Measurements from ENCODE around the gene IP6K2. TPM values are rescaled to one million over a fixed set of nuclear protein-coding genes. Genes with fewer than 3 reads are reported as not detected.

IP6K2 gene
- total and polyA plus RNA-seq, 2 experiments from 2014 or later, result 97.0 to 97.4 TPM

DNA sequence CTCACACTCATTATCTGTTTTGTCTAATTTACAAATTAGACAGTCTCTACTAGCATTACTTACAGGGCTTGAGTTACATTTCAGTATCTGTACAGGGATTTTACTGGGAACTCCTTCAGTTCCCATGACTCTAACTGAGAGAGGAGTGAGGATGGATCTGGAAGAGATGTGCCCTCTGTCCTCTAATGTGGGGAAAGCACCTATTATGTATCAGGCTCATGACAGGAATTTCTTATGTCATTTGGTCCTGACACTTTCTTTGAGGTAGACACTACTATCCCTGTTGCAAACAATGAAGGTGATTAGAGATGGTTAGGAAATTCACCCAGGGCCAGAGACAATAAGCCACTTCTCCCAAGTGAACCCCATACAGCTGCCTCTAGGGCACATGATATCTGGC lies 20.4 kb downstream of the IP6K2 start (continued):
- TF ChIP-seq, protein P1, sequence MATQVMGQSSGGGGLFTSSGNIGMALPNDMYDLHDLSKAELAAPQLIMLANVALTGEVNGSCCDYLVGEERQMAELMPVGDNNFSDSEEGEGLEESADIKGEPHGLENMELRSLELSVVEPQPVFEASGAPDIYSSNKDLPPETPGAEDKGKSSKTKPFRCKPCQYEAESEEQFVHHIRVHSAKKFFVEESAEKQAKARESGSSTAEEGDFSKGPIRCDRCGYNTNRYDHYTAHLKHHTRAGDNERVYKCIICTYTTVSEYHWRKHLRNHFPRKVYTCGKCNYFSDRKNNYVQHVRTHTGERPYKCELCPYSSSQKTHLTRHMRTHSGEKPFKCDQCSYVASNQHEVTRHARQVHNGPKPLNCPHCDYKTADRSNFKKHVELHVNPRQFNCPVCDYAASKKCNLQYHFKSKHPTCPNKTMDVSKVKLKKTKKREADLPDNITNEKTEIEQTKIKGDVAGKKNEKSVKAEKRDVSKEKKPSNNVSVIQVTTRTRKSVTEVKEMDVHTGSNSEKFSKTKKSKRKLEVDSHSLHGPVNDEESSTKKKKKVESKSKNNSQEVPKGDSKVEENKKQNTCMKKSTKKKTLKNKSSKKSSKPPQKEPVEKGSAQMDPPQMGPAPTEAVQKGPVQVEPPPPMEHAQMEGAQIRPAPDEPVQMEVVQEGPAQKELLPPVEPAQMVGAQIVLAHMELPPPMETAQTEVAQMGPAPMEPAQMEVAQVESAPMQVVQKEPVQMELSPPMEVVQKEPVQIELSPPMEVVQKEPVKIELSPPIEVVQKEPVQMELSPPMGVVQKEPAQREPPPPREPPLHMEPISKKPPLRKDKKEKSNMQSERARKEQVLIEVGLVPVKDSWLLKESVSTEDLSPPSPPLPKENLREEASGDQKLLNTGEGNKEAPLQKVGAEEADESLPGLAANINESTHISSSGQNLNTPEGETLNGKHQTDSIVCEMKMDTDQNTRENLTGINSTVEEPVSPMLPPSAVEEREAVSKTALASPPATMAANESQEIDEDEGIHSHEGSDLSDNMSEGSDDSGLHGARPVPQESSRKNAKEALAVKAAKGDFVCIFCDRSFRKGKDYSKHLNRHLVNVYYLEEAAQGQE (IDR thresholded peaks at IDR 0.05; ENCODE audit: unreplicated experiment), result no peak
- TF ChIP-seq NANOG (IDR thresholded peaks at IDR 0.05; ENCODE audit: borderline replicate concordance) (no peak), JUNB (IDR thresholded peaks at IDR 0.05; ENCODE audit: unreplicated experiment) (no peak), EZH2 (IDR thresholded peaks at IDR 0.05; ENCODE audit: low read depth, unreplicated experiment) (no peak), POLR2AphosphoS5 (IDR thresholded peaks at IDR 0.05; ENCODE audit: low read depth) (no peak), CREB1 (CRISPR knock-in tag; IDR thresholded peaks at IDR 0.05; ENCODE audit: low read depth) (no peak), EZH2phosphoT487 (IDR thresholded peaks at IDR 0.05; ENCODE audit: unreplicated experiment) (no peak), ZNF331 (CRISPR knock-in tag; IDR thresholded peaks at IDR 0.05; ENCODE audit: low read depth) (no peak), STAT1 (IDR thresholded peaks at IDR 0.05; ENCODE audit: unreplicated experiment) (no peak)

DNA sequence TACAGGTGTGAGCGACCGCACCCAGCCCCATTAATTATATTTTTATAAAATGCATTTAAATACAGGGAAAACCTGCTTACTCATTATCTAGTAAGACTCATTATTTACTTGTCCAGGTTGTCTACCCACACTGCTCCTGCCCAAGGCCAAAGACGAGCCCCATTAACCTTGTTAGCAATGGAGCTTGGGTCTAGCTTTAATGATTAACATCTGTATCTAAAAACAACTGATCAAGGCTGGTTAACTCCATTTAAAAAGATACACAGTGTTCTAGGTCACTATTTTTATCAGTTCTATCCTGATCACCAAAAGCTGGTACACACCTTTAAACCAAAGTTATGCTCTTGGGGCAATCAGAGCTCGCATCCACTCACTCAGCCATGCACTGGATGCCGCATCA lies 20.9 kb downstream of the IP6K2 start:
- H3K27ac ChIP-seq (ENCODE audit: low read depth), result peak overlapping the region; percentile 39
- ATAC-seq (no peak), DNase-seq (ENCODE audit: low spot score) (no peak)
- H3K4me3 Mint-ChIP-seq, result no peak overlapping the region
- H3K4me1 ChIP-seq (ENCODE audit: insufficient read depth), result peaks cover 28% of the 10 kb centered on the region
- TF ChIP-seq CREB1 (CRISPR knock-in tag; IDR thresholded peaks at IDR 0.05; ENCODE audit: low read depth), result no peak
- no peaks in the 10 kb centered on the region for H3K27me3 ChIP-seq (ENCODE audit: insufficient read depth)
- peaks cover 46% of the 10 kb centered on the region for H3K36me3 ChIP-seq (ENCODE audit: insufficient read depth)
- peaks cover 71% of the 10 kb centered on the region for H3K36me3 Mint-ChIP-seq (ENCODE audit: low read depth)
- peaks cover 84% of the 10 kb centered on the region for H3K79me2 ChIP-seq (replicated peaks; ENCODE audit: insufficient read depth)
- no peak overlapping the region for H2AFZ ChIP-seq
- H3K27ac Mint-ChIP-seq, result 0 out of 2 replicates have a peak overlapping the region, but pooled peaks have one; percentile 65
- H4K20me1 ChIP-seq (replicated peaks; ENCODE audit: insufficient read depth), result peaks cover 74% of the 10 kb centered on the region
- H3K4me3 ChIP-seq, result peak overlapping the region; percentile 14; the same call in 1 of the 2 replicates
- H3F3A ChIP-seq (replicated peaks; ENCODE audit: low read depth), result peaks cover 31% of the 10 kb centered on the region
- peak overlapping the region; percentile 62 for H3K4me2 ChIP-seq
- H3K9me3 Mint-ChIP-seq, result no peaks in the 10 kb centered on the region
- peaks cover 24% of the 10 kb centered on the region for H3K4me1 Mint-ChIP-seq
- no peaks in the 10 kb centered on the region for H3K9me2 ChIP-seq (ENCODE audit: insufficient read depth)
- no peaks in the 10 kb centered on the region for H3K27me3 Mint-ChIP-seq (ENCODE audit: insufficient read depth, low read depth, poor library complexity)

DNA sequence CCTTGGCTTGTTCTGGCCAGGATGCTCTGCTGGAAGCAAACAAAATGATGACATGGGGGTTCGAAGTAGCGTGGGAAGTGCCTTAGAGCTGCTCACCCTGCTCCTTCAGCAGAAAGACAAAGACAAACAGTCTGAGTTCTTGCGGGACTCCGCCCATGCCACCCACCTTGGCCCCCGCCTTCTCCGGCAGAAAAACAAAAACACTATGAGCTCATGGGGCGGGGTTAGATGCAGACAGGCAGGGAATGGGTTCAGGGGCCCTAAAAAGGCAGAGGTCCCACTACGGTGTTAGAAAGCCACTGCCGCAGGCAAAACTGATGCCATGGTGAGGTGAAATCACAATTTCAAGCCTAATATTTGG lies 21.6 kb downstream of the IP6K2 start:
- Mint-ChIP-seq H3K4me1 (peaks cover 23% of the 10 kb centered on the region), H3K36me3 (ENCODE audit: low read depth) (peaks cover 78% of the 10 kb centered on the region), H3K27me3 (ENCODE audit: insufficient read depth, low read depth, poor library complexity) (no peaks in the 10 kb centered on the region), H3K27ac (peak overlapping the region; percentile 81), H3K4me3 (peak overlapping the region; percentile 10; the same call in 2 of the 3 replicates), H3K9me3 (no peaks in the 10 kb centered on the region)
- Histone ChIP-seq H3K9me2 (ENCODE audit: insufficient read depth) (no peaks in the 10 kb centered on the region), H3K4me2 (peak overlapping the region; percentile 56), H3K27me3 (ENCODE audit: insufficient read depth) (no peaks in the 10 kb centered on the region), H3K36me3 (ENCODE audit: insufficient read depth) (peaks cover 52% of the 10 kb centered on the region), H4K20me1 (replicated peaks; ENCODE audit: insufficient read depth) (peaks cover 82% of the 10 kb centered on the region), H3K27ac (ENCODE audit: low read depth) (peak overlapping the region; percentile 85), H2AFZ (no peak overlapping the region), H3K4me3 (peak overlapping the region; percentile 30; the same call in 1 of the 2 replicates), H3F3A (replicated peaks; ENCODE audit: low read depth) (peaks cover 32% of the 10 kb centered on the region), H3K4me1 (ENCODE audit: insufficient read depth) (peaks cover 21% of the 10 kb centered on the region), H3K79me2 (replicated peaks; ENCODE audit: insufficient read depth) (peaks cover 76% of the 10 kb centered on the region)
- DNase-seq (ENCODE audit: low spot score) (peak; percentile 94), ATAC-seq (peak; percentile 93)
- TF ChIP-seq CREB1 (CRISPR knock-in tag; IDR thresholded peaks at IDR 0.05; ENCODE audit: low read depth), result no peak
- TF ChIP-seq EZH2 (IDR thresholded peaks at IDR 0.05; ENCODE audit: low read depth, unreplicated experiment), result no peak
- no peak for TF ChIP-seq POLR2AphosphoS5 (IDR thresholded peaks at IDR 0.05; ENCODE audit: low read depth)
- TF ChIP-seq, protein P2, sequence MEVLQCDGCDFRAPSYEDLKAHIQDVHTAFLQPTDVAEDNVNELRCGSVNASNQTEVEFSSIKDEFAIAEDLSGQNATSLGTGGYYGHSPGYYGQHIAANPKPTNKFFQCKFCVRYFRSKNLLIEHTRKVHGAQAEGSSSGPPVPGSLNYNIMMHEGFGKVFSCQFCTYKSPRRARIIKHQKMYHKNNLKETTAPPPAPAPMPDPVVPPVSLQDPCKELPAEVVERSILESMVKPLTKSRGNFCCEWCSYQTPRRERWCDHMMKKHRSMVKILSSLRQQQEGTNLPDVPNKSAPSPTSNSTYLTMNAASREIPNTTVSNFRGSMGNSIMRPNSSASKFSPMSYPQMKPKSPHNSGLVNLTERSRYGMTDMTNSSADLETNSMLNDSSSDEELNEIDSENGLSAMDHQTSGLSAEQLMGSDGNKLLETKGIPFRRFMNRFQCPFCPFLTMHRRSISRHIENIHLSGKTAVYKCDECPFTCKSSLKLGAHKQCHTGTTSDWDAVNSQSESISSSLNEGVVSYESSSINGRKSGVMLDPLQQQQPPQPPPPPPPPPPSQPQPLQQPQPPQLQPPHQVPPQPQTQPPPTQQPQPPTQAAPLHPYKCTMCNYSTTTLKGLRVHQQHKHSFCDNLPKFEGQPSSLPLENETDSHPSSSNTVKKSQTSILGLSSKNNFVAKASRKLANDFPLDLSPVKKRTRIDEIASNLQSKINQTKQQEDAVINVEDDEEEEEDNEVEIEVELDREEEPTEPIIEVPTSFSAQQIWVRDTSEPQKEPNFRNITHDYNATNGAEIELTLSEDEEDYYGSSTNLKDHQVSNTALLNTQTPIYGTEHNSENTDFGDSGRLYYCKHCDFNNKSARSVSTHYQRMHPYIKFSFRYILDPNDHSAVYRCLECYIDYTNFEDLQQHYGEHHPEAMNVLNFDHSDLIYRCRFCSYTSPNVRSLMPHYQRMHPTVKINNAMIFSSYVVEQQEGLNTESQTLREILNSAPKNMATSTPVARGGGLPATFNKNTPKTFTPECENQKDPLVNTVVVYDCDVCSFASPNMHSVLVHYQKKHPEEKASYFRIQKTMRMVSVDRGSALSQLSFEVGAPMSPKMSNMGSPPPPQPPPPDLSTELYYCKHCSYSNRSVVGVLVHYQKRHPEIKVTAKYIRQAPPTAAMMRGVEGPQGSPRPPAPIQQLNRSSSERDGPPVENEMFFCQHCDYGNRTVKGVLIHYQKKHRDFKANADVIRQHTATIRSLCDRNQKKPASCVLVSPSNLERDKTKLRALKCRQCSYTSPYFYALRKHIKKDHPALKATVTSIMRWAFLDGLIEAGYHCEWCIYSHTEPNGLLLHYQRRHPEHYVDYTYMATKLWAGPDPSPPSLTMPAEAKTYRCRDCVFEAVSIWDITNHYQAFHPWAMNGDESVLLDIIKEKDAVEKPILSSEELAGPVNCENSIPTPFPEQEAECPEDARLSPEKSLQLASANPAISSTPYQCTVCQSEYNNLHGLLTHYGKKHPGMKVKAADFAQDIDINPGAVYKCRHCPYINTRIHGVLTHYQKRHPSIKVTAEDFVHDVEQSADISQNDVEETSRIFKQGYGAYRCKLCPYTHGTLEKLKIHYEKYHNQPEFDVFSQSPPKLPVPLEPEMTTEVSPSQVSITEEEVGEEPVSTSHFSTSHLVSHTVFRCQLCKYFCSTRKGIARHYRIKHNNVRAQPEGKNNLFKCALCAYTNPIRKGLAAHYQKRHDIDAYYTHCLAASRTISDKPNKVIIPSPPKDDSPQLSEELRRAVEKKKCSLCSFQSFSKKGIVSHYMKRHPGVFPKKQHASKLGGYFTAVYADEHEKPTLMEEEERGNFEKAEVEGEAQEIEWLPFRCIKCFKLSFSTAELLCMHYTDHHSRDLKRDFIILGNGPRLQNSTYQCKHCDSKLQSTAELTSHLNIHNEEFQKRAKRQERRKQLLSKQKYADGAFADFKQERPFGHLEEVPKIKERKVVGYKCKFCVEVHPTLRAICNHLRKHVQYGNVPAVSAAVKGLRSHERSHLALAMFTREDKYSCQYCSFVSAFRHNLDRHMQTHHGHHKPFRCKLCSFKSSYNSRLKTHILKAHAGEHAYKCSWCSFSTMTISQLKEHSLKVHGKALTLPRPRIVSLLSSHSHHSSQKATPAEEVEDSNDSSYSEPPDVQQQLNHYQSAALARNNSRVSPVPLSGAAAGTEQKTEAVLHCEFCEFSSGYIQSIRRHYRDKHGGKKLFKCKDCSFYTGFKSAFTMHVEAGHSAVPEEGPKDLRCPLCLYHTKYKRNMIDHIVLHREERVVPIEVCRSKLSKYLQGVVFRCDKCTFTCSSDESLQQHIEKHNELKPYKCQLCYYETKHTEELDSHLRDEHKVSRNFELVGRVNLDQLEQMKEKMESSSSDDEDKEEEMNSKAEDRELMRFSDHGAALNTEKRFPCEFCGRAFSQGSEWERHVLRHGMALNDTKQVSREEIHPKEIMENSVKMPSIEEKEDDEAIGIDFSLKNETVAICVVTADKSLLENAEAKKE (CRISPR knock-in tag; IDR thresholded peaks at IDR 0.05), result no peak

Measured in GM23338 (cell line).